Activated B cell treated with CpG ODN at 0.5 μM for 24 hours (primary cell): ENCODE results near the gene PLA2G3. TPM values are rescaled to one million over a fixed set of nuclear protein-coding genes. Genes with fewer than 3 reads are reported as not detected.

Experiments
- ATAC-seq: fragments of 200-7000 bp; cut with Tn5 transposase; one replicate; pipeline ENCODE4 v1.10.0; 2021; ENCODE audit warnings: low read depth, mild to moderate bottlenecking, moderate library complexity
- CTCF ChIA-PET: fragments of 350-600 bp; sonication (Branson Sonifier 250); formaldehyde crosslinking; loops from one replicate; lab custom pipeline; 2021; ENCODE audit warnings: antibody characterized with exemption; lab: Charles Lee
- POLR2A ChIA-PET: fragments of 350-600 bp; sonication (Branson Sonifier 250); formaldehyde crosslinking; loops from one replicate; lab custom pipeline; 2021; ENCODE audit warnings: antibody characterized with exemption; lab: Charles Lee
- DNase-seq: peaks from one replicate; pipeline ENCODE4 v3.0.0; 2022
- H3K27ac Mint-ChIP-seq: one replicate; pipeline ENCODE4 v1.8.0; 2020; ENCODE audit warnings: mixed read lengths
- H3K27me3 Mint-ChIP-seq: one replicate; pipeline ENCODE4 v1.8.0; 2021; ENCODE audit warnings: mixed read lengths
- H3K36me3 Mint-ChIP-seq: one replicate; pipeline ENCODE4 v1.8.0; 2021; ENCODE audit warnings: low read depth, mixed read lengths
- H3K4me1 Mint-ChIP-seq: one replicate; pipeline ENCODE4 v1.8.0; 2021; ENCODE audit warnings: mixed read lengths
- H3K4me3 Mint-ChIP-seq: one replicate; pipeline ENCODE4 v1.8.0; 2020; ENCODE audit warnings: mild to moderate bottlenecking, mixed read lengths
- H3K9me3 Mint-ChIP-seq: one replicate; pipeline ENCODE4 v1.8.0; 2020; ENCODE audit warnings: mixed read lengths
- intact Hi-C: fragments of 100-400 bp; cut with micrococcal nuclease; formaldehyde crosslinking; loops from one replicate; pipeline ENCODE4 v1.15.1; 2024
- total RNA-seq: library from RNA; stranded (reverse); gene quantifications from 2 replicates; pipeline ENCODE4 v1.2.3, GENCODE V29; 2022
- TF ChIP-seq, protein P1 (sequence below): fragments of 200-600 bp; IDR thresholded peaks from one replicate; pipeline ENCODE4 v1.8.0; 2022; ENCODE audit warnings: antibody characterized with exemption, mild to moderate bottlenecking

The PLA2G3 gene
- total RNA-seq, 1 donor from 2014 or later = not detected

GRCh38 chr22:31087744-31088215 lies 52.5 kb downstream of the PLA2G3 start:
- ChIA-PET POLR2A (interaction anchor here (0.5 to 1.4 kb wide), 2 partner anchors 20 to 72 kb away, joined by 3 to 7 read pairs; partner anchors contain the start of genes RNF185 and SELENOM), CTCF (interaction anchor here (3.3 kb wide), 1 partner anchor 185 kb away, joined by 8 read pairs; no protein-coding TSS in a partner anchor)
- Mint-ChIP-seq H3K4me1 (peaks cover 42% of the 10 kb centered on the region), H3K4me3 (no peak overlapping the region), H3K27ac (no peak overlapping the region), H3K9me3 (no peaks in the 10 kb centered on the region), H3K27me3 (no peaks in the 10 kb centered on the region), H3K36me3 (no peaks in the 10 kb centered on the region)
- TF ChIP-seq, protein P1, sequence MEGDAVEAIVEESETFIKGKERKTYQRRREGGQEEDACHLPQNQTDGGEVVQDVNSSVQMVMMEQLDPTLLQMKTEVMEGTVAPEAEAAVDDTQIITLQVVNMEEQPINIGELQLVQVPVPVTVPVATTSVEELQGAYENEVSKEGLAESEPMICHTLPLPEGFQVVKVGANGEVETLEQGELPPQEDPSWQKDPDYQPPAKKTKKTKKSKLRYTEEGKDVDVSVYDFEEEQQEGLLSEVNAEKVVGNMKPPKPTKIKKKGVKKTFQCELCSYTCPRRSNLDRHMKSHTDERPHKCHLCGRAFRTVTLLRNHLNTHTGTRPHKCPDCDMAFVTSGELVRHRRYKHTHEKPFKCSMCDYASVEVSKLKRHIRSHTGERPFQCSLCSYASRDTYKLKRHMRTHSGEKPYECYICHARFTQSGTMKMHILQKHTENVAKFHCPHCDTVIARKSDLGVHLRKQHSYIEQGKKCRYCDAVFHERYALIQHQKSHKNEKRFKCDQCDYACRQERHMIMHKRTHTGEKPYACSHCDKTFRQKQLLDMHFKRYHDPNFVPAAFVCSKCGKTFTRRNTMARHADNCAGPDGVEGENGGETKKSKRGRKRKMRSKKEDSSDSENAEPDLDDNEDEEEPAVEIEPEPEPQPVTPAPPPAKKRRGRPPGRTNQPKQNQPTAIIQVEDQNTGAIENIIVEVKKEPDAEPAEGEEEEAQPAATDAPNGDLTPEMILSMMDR = no peak
- intact Hi-C loops = loop anchor here (10.0 kb wide), 3 partner anchors 407 to 663 kb away; partner anchors contain the start of genes DUSP18, MTFP1 and SFI1
- no peak for DNase-seq
- no peak for ATAC-seq

DNA sequence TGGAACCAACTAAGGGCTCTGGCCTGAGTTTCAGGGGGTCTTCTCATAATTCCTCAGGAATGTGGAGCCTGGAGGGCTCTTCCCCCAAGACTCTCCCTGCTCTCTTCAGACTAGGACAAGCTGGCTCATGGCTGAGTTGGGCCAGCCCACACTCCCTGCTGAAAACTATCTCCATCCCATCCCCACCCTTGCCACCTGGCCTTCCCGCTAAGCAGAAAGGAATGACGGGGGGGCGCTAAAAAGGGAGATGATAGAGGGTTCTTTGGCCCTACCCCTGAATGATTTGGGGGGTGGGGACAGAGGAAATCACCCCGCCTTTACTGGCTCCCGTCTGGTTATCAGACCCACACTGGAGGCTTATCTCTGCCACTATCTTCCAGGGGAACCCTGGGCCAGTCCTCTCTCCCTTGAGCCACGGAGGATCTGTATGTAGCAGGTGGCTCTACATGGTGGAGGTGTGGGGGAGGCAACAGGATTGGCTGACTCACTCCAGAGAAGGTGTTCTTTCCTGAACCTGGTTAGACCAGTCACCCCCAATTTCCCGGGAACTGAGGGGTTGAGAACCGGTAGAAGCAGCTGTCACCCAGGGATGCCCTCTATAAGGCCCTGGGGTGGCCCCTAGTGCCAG lies 53.5 kb downstream of the PLA2G3 start:
- POLR2A ChIA-PET = interaction anchor here (0.6 to 1.4 kb wide), 2 partner anchors 73 to 237 kb away, joined by 4 to 7 read pairs; partner anchors contain the start of gene RNF185
- Mint-ChIP-seq H3K27ac (no peak overlapping the region), H3K9me3 (no peaks in the 10 kb centered on the region), H3K27me3 (no peaks in the 10 kb centered on the region), H3K36me3 (no peaks in the 10 kb centered on the region), H3K4me1 (peaks cover 49% of the 10 kb centered on the region), H3K4me3 (peak overlapping the region; percentile 15)
- TF ChIP-seq, protein P1 = no peak
- DNase-seq = no peak
- CTCF ChIA-PET = interaction anchor here (2.9 kb wide), 1 partner anchor 21 kb away, joined by 15 read pairs; the partner anchor contains the start of gene SELENOM
- no peak for ATAC-seq
- intact Hi-C loops = loop anchor here (10.0 kb wide), 3 partner anchors 408 to 662 kb away; partner anchors contain the start of genes DUSP18, MTFP1 and SFI1

DNA sequence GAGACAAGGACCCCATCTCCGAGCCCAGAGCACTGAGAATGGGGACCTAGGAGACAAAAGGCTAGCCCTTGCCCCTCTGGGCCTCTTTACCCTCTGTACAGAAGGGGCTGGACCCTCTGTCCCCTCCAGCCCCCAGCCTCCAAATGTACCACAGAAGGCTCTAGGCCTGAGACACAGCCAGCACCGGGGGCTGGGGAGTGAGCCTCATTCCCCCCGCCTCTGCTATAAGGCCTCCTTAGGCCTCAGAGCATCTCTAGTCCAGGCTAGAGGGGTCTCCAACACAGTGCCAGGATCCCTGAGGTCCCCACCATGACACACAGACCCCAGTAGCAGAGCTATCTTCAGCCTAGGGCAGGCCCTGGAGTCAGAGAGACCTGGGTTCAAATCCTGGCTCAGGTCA lies 54.4 kb downstream of the PLA2G3 start:
- no peak overlapping the region for H3K4me3 Mint-ChIP-seq
- no peak for DNase-seq
- H3K27ac Mint-ChIP-seq = peak overlapping the region; percentile 80
- H3K27me3 Mint-ChIP-seq = no peaks in the 10 kb centered on the region
- ChIA-PET CTCF (interaction anchor here (1.5 to 2.9 kb wide), 3 partner anchors 22 to 452 kb away, joined by 8 to 15 read pairs (median 8); partner anchors contain the start of gene SELENOM), POLR2A (interaction anchor here (2.6 to 4.3 kb wide), 2 partner anchors 74 to 117 kb away, joined by 14 to 41 read pairs; partner anchors contain the start of genes MORC2, RNF185 and TUG1)
- intact Hi-C loops = loop anchor here (1.0 to 10.0 kb wide), 6 partner anchors 75 to 661 kb away; partner anchors contain the start of genes DUSP18, MTFP1, RNF185 and SFI1
- ATAC-seq = no peak
- peaks cover 54% of the 10 kb centered on the region for H3K4me1 Mint-ChIP-seq
- H3K36me3 Mint-ChIP-seq = no peaks in the 10 kb centered on the region
- no peaks in the 10 kb centered on the region for H3K9me3 Mint-ChIP-seq
- TF ChIP-seq, protein P1 = no peak

GRCh38 chr22:31085493-31085824 lies 54.8 kb downstream of the PLA2G3 start:
- TF ChIP-seq, protein P1 = no peak
- Mint-ChIP-seq H3K4me1 (peaks cover 54% of the 10 kb centered on the region), H3K9me3 (no peaks in the 10 kb centered on the region), H3K4me3 (peak overlapping the region; percentile 83), H3K27ac (peak overlapping the region; percentile 80), H3K36me3 (no peaks in the 10 kb centered on the region), H3K27me3 (no peaks in the 10 kb centered on the region)
- ATAC-seq (peak; percentile 1), DNase-seq (no peak)
- POLR2A ChIA-PET = interaction anchor here (0.8 to 4.3 kb wide), 9 partner anchors 18 to 662 kb away, joined by 3 to 41 read pairs (median 6); partner anchors contain the start of genes MORC2, RNF185, SELENOM and SLC35E4
- CTCF ChIA-PET = interaction anchor here (0.6 to 2.9 kb wide), 8 partner anchors 11 to 451 kb away, joined by 3 to 15 read pairs (median 8); partner anchors contain the start of genes SELENOM and TUG1
- intact Hi-C loops = loop anchor here (1.0 to 10.0 kb wide), 6 partner anchors 75 to 661 kb away; partner anchors contain the start of genes DUSP18, MTFP1, RNF185 and SFI1
